Neuron (in vitro differentiated cells): ENCODE measurements around the gene SNRNP200.

Experiments used
- H2AFZ ChIP-seq: one replicate; pipeline ENCODE4 v1.6.1; 2013; ENCODE audit warnings: low read depth, mild to moderate bottlenecking, inconsistent platforms, low read length, moderate library complexity
- H3K27me3 ChIP-seq: one replicate; pipeline ENCODE4 v1.6.1; 2013; ENCODE audit warnings: low read length; ENCODE audit not compliant: insufficient read depth
- H3K36me3 ChIP-seq: one replicate; pipeline ENCODE4 v1.6.1; 2013; ENCODE audit warnings: low read length; ENCODE audit not compliant: insufficient read depth
- H3K4me1 ChIP-seq: one replicate; pipeline ENCODE4 v1.6.1; 2013; ENCODE audit warnings: low read length; ENCODE audit not compliant: insufficient read depth
- H3K4me3 ChIP-seq: 2 replicates; pipeline ENCODE4 v1.5.1; 2013; ENCODE audit warnings: mild to moderate bottlenecking, low read length, moderate library complexity
- H3K9me3 ChIP-seq: one replicate; pipeline ENCODE4 v1.6.1; 2013; ENCODE audit warnings: low read length

SNRNP200 gene

DNA sequence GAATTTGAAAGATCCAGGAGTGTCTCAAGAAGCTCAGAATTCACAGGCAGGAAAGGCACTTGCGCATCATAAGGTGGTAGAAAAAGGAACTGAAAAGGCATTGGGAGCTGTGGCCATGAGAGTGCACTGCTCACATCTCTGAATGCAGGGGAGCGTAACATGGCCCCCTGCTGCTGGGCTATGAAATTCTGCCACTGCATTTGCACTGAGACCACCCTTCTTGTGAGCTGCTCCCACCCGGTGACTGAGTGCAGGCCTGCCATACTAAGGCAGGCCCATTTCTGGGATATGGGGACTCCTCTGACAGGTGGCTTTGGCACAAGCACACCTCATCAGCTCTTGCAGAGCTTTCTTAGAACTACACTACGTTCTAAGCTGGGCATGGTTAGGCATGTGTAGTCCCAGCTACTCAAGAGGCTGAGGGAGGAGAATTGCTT lies 71.4 kb downstream of the SNRNP200 start:
- Histone ChIP-seq H2AFZ (no peak overlapping the region), H3K9me3 (no peaks in the 10 kb centered on the region), H3K27me3 (no peaks in the 10 kb centered on the region), H3K36me3 (peaks cover 2% of the 10 kb centered on the region), H3K4me3 (no peak overlapping the region), H3K4me1 (no peaks in the 10 kb centered on the region)

DNA sequence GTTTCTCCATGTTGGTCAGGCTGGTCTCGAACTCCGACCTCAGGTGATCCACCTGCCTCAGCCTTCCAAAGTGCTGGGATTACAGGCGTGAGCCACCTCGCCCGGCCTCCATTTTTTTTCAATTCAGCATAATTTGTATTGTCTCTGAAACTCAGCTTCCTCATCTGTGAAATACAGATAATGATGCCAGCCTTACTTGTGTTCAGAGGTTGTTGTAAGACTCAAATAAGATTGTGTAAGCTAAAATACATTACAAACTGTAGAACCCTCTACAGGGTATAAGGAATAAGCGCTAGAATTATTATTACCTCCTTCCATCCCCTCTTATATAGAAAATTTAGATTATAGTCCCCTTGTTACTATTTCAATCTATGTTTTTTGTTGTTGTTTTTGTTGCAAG lies 71.9 kb downstream of the SNRNP200 start:
- Histone ChIP-seq H3K4me3 (no peak overlapping the region), H3K9me3 (no peaks in the 10 kb centered on the region), H2AFZ (no peak overlapping the region)

DNA sequence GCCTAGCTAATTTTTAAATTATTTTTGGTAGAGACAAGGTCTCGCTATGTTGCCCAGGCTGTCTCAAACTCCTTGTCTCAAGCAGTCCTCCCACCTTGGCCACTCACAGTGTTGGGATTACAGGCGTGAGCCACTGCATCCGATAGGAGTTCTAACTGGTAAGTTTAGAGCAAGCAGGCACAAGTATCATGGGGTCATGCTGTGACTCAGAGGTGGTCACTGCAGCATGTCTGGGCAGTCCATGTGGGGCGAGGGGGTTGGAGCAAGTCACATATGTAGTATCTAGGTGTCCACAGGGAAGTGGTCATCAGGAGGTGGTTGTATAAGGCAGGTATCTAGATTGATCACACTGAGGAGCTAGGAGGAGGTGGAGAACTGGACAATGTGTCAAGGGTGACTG lies 74.0 kb downstream of the SNRNP200 start:
- Histone ChIP-seq H2AFZ (no peak overlapping the region), H3K36me3 (no peaks in the 10 kb centered on the region), H3K9me3 (no peaks in the 10 kb centered on the region), H3K4me1 (no peaks in the 10 kb centered on the region), H3K4me3 (no peak overlapping the region), H3K27me3 (no peaks in the 10 kb centered on the region)

More for the DNA sequence above, 71.9 kb downstream of the SNRNP200 start:
- Histone ChIP-seq H3K36me3 (peaks cover 2% of the 10 kb centered on the region), H3K27me3 (no peaks in the 10 kb centered on the region), H3K4me1 (no peaks in the 10 kb centered on the region)

- no peak overlapping the region for H2AFZ ChIP-seq
- no peaks in the 10 kb centered on the region for H3K36me3 ChIP-seq
- no peaks in the 10 kb centered on the region for H3K4me1 ChIP-seq
- H3K4me3 ChIP-seq: no peak overlapping the region
- H3K27me3 ChIP-seq: no peaks in the 10 kb centered on the region
- H3K9me3 ChIP-seq: no peaks in the 10 kb centered on the region
Observed at GRCh38 chr2:96225016-96225533, 80.3 kb downstream of the SNRNP200 start.
